K562 (cell line): ENCODE measurements around the gene GNPTAB. TPM values are rescaled to one million over a fixed set of nuclear protein-coding genes. Genes with fewer than 3 reads are reported as not detected.

ENCODE experiments used
- polyA plus RNA-seq, 8 experiments: library from polyadenylated mRNA; depleted of rRNA in 4 of 8; stranded (reverse) in 5 of 8; unstranded in 3 of 8; fragments of >200 nt; fragmentation: Nextera tagmentation in 2 of 8; fragmentation: Illumina TruSeq in 1 of 8; extraction: Ambion mirVana in 2 of 8; extraction: Trizol in 1 of 8; gene quantifications; 2 replicates each; pipeline versions ENCODE4 v1.2.1 to v1.2.3, GENCODE V29; 2011 to 2014; ENCODE audit warnings: inconsistent platforms in 1 of 8, missing spikeins in 1 of 8
- small RNA-seq: library from RNA; depleted of rRNA; stranded (forward); fragments of <200 nt; gene quantifications from one replicate; pipeline ENCODE3, GENCODE V24; 2014
- total RNA-seq, 7 experiments: library from RNA; depleted of rRNA in 6 of 7; stranded (reverse); fragments of >200 nt in 6 of 7; fragmentation: Illumina TruSeq in 2 of 7; extraction: Trizol in 2 of 7; gene quantifications; 2 replicates each; pipeline versions ENCODE4 v1.2.1 to v1.2.3, GENCODE V29; 2011 to 2021; ENCODE audit warnings: low replicate concordance in 1 of 7

GNPTAB gene
- total and polyA plus RNA-seq, 9 of the 15 experiments (the other 6 are each of a cell fraction or from before 2014, with no cell fraction given) = 5.9 to 23.2 (median 19.3) TPM

Small RNA genes within 50 kb of the gene (small RNA-seq; reads per million reads assigned to genes)
- gene RNA5SP368 (not detected), gene RNA5SP369 (not detected), gene RNU6-101P (not detected), gene RNU6-1183P (not detected), gene RNU6-172P (not detected), gene RNY1P16 (not detected)

Other genes starting within 250 kb of the GNPTAB start
- not detected in 2 replicates for gene MYBPC1, start 236.0 kb downstream of the GNPTAB start, total RNA-seq (2014; rRNA removed)
- gene MYBPC1, start 236.0 kb downstream of the GNPTAB start, total RNA-seq (2014; rRNA removed; fragmentation: Illumina TruSeq; extraction: Trizol) = not detected in 2 replicates
- gene MYBPC1, start 236.0 kb downstream of the GNPTAB start, total RNA-seq (2015; rRNA removed; fragmentation: Illumina TruSeq; extraction: Trizol) = not detected in 2 replicates
- gene MYBPC1, start 236.0 kb downstream of the GNPTAB start, total RNA-seq (2021) = not detected in 2 replicates
- gene MYBPC1, start 236.0 kb downstream of the GNPTAB start, polyA plus RNA-seq (2011; rRNA removed) = not detected in 2 replicates
- gene MYBPC1, start 236.0 kb downstream of the GNPTAB start, polyA plus RNA-seq (2014; fragmentation: Illumina TruSeq; extraction: Trizol) = not detected in 2 replicates
- gene MYBPC1, start 236.0 kb downstream of the GNPTAB start, polyA plus RNA-seq (2014; fragmentation: Nextera tagmentation; extraction: Ambion mirVana) = not detected
- gene MYBPC1, start 236.0 kb downstream of the GNPTAB start, polyA plus RNA-seq (2014; rRNA removed) = not detected in 2 replicates
- gene CHPT1, start 133.3 kb downstream of the GNPTAB start, total RNA-seq (2014; rRNA removed) = 170 and 210 TPM in 2 replicates
- gene CHPT1, start 133.3 kb downstream of the GNPTAB start, total RNA-seq (2014; rRNA removed; fragmentation: Illumina TruSeq; extraction: Trizol) = 112 and 123 TPM in 2 replicates
- 75.4 and 75.5 TPM in 2 replicates for gene CHPT1, start 133.3 kb downstream of the GNPTAB start, total RNA-seq (2015; rRNA removed; fragmentation: Illumina TruSeq; extraction: Trizol)
- 95.0 and 103 TPM in 2 replicates for gene CHPT1, start 133.3 kb downstream of the GNPTAB start, total RNA-seq (2021)
- 66.5 and 91.9 TPM in 2 replicates for gene CHPT1, start 133.3 kb downstream of the GNPTAB start, polyA plus RNA-seq (2011; rRNA removed)
- gene CHPT1, start 133.3 kb downstream of the GNPTAB start, polyA plus RNA-seq (2014; fragmentation: Illumina TruSeq; extraction: Trizol) = 62.8 and 69.4 TPM in 2 replicates
- 10 to 100 TPM; 15.3 to 24.3 TPM for gene CHPT1, start 133.3 kb downstream of the GNPTAB start, polyA plus RNA-seq (2014; fragmentation: Nextera tagmentation; extraction: Ambion mirVana)
- 92.5 and 111 TPM in 2 replicates for gene CHPT1, start 133.3 kb downstream of the GNPTAB start, polyA plus RNA-seq (2014; rRNA removed)
- 0.37 TPM in 1 of 2 replicates, not detected in the other for gene SYCP3, start 91.5 kb downstream of the GNPTAB start, total RNA-seq (2014; rRNA removed)
- 0.15 TPM in 1 of 2 replicates, not detected in the other for gene SYCP3, start 91.5 kb downstream of the GNPTAB start, total RNA-seq (2014; rRNA removed; fragmentation: Illumina TruSeq; extraction: Trizol)
- 0.22 TPM in 1 of 2 replicates, not detected in the other for gene SYCP3, start 91.5 kb downstream of the GNPTAB start, total RNA-seq (2015; rRNA removed; fragmentation: Illumina TruSeq; extraction: Trizol)
- gene SYCP3, start 91.5 kb downstream of the GNPTAB start, total RNA-seq (2021) = not detected in 2 replicates
- gene SYCP3, start 91.5 kb downstream of the GNPTAB start, polyA plus RNA-seq (2011; rRNA removed) = 0.11 and 0.16 TPM in 2 replicates
- not detected in 2 replicates for gene SYCP3, start 91.5 kb downstream of the GNPTAB start, polyA plus RNA-seq (2014; fragmentation: Illumina TruSeq; extraction: Trizol)
- under 1 TPM; 0.25 TPM for gene SYCP3, start 91.5 kb downstream of the GNPTAB start, polyA plus RNA-seq (2014; fragmentation: Nextera tagmentation; extraction: Ambion mirVana)
- not detected in 2 replicates for gene SYCP3, start 91.5 kb downstream of the GNPTAB start, polyA plus RNA-seq (2014; rRNA removed)
- gene DRAM1, start 46.6 kb upstream of the GNPTAB start, total RNA-seq (2014; rRNA removed) = 1.4 and 2.1 TPM in 2 replicates
- gene DRAM1, start 46.6 kb upstream of the GNPTAB start, total RNA-seq (2014; rRNA removed; fragmentation: Illumina TruSeq; extraction: Trizol) = 4.2 and 4.3 TPM in 2 replicates
- 2.7 TPM in 2 replicates for gene DRAM1, start 46.6 kb upstream of the GNPTAB start, total RNA-seq (2015; rRNA removed; fragmentation: Illumina TruSeq; extraction: Trizol)
- 2.9 and 4.2 TPM in 2 replicates for gene DRAM1, start 46.6 kb upstream of the GNPTAB start, total RNA-seq (2021)
- gene DRAM1, start 46.6 kb upstream of the GNPTAB start, polyA plus RNA-seq (2011; rRNA removed) = 1.3 and 2.7 TPM in 2 replicates
- gene DRAM1, start 46.6 kb upstream of the GNPTAB start, polyA plus RNA-seq (2014; fragmentation: Illumina TruSeq; extraction: Trizol) = 2.9 and 3.3 TPM in 2 replicates
- 1 to 10 TPM; 1.5 to 2.0 TPM for gene DRAM1, start 46.6 kb upstream of the GNPTAB start, polyA plus RNA-seq (2014; fragmentation: Nextera tagmentation; extraction: Ambion mirVana)
- 2.2 and 2.7 TPM in 2 replicates for gene DRAM1, start 46.6 kb upstream of the GNPTAB start, polyA plus RNA-seq (2014; rRNA removed)
- 19.7 and 22.9 TPM in 2 replicates for gene WASHC3, start 231.0 kb upstream of the GNPTAB start, total RNA-seq (2014; rRNA removed)
- 27.5 and 33.4 TPM in 2 replicates for gene WASHC3, start 231.0 kb upstream of the GNPTAB start, total RNA-seq (2014; rRNA removed; fragmentation: Illumina TruSeq; extraction: Trizol)
- gene WASHC3, start 231.0 kb upstream of the GNPTAB start, total RNA-seq (2015; rRNA removed; fragmentation: Illumina TruSeq; extraction: Trizol) = 32.1 and 35.1 TPM in 2 replicates
- gene WASHC3, start 231.0 kb upstream of the GNPTAB start, total RNA-seq (2021) = 14.1 and 14.3 TPM in 2 replicates
- gene WASHC3, start 231.0 kb upstream of the GNPTAB start, polyA plus RNA-seq (2011; rRNA removed) = 43.5 and 52.9 TPM in 2 replicates
- 49.3 and 54.4 TPM in 2 replicates for gene WASHC3, start 231.0 kb upstream of the GNPTAB start, polyA plus RNA-seq (2014; fragmentation: Illumina TruSeq; extraction: Trizol)
- 10 to 100 TPM; 67.9 to 74.9 TPM for gene WASHC3, start 231.0 kb upstream of the GNPTAB start, polyA plus RNA-seq (2014; fragmentation: Nextera tagmentation; extraction: Ambion mirVana)
- gene WASHC3, start 231.0 kb upstream of the GNPTAB start, polyA plus RNA-seq (2014; rRNA removed) = 28.3 and 33.8 TPM in 2 replicates